Panc1 (cell line): ENCODE measurements around the gene MEX3A. TPM values are rescaled to one million over a fixed set of nuclear protein-coding genes. Genes with fewer than 3 reads are reported as not detected.

Source experiments
- ATAC-seq: fragments of 200-7000 bp; cut with Tn5 transposase; 2 replicates; pipeline ENCODE4 v1.9.1; 2020; ENCODE audit warnings: mild to moderate bottlenecking, moderate library complexity
- BruUV-seq: library from RNA; stranded (reverse); fragments of 400-500 nt; replicated peaks from 2 replicates; lab custom pipeline; 2021; lab: Mats Ljungman, UMichigan
- CTCF ChIA-PET: fragments of 300-600 bp; sonication (Branson Sonifier 250); formaldehyde crosslinking; loops from one replicate; lab custom pipeline; 2022; ENCODE audit warnings: antibody characterized with exemption; lab: Charles Lee
- POLR2A ChIA-PET: fragments of 300-600 bp; sonication (Branson Sonifier 250); formaldehyde crosslinking; loops from one replicate; lab custom pipeline; 2022; ENCODE audit warnings: antibody characterized with exemption; lab: Charles Lee
- DNase-seq: peaks from one replicate; pipeline ENCODE4 v3.0.0-alpha.2; 2010; ENCODE audit warnings: low read depth, low spot score
- H3K27ac ChIP-seq: 2 replicates; pipeline ENCODE4 v1.5.1; 2011; ENCODE audit warnings: mild to moderate bottlenecking, low read length, inconsistent platforms
- H3K27me3 ChIP-seq: fragments of 200-500 bp; sonication (Bioruptor generic); 2 replicates; pipeline ENCODE4 v1.6.0; 2014; ENCODE audit warnings: low read length, inconsistent platforms; ENCODE audit not compliant: control insufficient read depth, insufficient read depth
- H3K36me3 ChIP-seq: fragments of 200-500 bp; sonication (Bioruptor generic); 2 replicates; pipeline ENCODE4 v1.5.1; 2014; ENCODE audit warnings: inconsistent platforms, mild to moderate bottlenecking, low read length, moderate library complexity; ENCODE audit not compliant: control insufficient read depth, insufficient read depth
- H3K4me1 ChIP-seq: 2 replicates; pipeline ENCODE4 v1.5.1; 2011; ENCODE audit warnings: inconsistent platforms, mild to moderate bottlenecking, low read length, moderate library complexity; ENCODE audit not compliant: control insufficient read depth, insufficient read depth
- H3K4me3 ChIP-seq, 2 experiments: 2 replicates each; pipeline ENCODE4 v1.5.1; 2011 to 2012; ENCODE audit warnings: low read depth in 2 of 2, low read length in 2 of 2, mild to moderate bottlenecking in 2 of 2, inconsistent platforms in 1 of 2, moderate library complexity in 1 of 2
- H3K9me3 ChIP-seq: fragments of 200-500 bp; sonication (Bioruptor generic); 2 replicates; pipeline ENCODE4 v1.5.1; 2014; ENCODE audit warnings: low read depth, mild to moderate bottlenecking, inconsistent platforms, low read length, moderate library complexity; ENCODE audit not compliant: control insufficient read depth, insufficient read depth
- POLR2AphosphoS5 ChIP-seq: IDR thresholded peaks from 2 replicates; pipeline ENCODE4 v1.6.1; 2012; ENCODE audit warnings: mild to moderate bottlenecking, low read depth, low read length, moderate library complexity
- SIN3A ChIP-seq: IDR thresholded peaks from 2 replicates; pipeline ENCODE4 v1.6.1; 2012; ENCODE audit warnings: low read depth, mild to moderate bottlenecking, low read length, moderate library complexity, borderline replicate concordance; ENCODE audit not compliant: insufficient read depth
- TCF7L2 ChIP-seq: IDR thresholded peaks from 2 replicates; pipeline ENCODE4 v1.6.1; 2011; ENCODE audit warnings: mild to moderate bottlenecking, low read depth, low read length, inconsistent platforms
- in situ Hi-C: cut with HindIII; loops from 2 replicates; pipeline ENCODE4 v1.10.0; 2016; ENCODE audit warnings: low sequenced_read_pairs, low pct_unique_long_range_greater_than_20kb
- intact Hi-C: fragments of 100-400 bp; cut with micrococcal nuclease; formaldehyde crosslinking; loops from one replicate; pipeline ENCODE4 v1.10.0; 2022; ENCODE audit not compliant: unreplicated experiment
- total RNA-seq: library from RNA; stranded (reverse); gene quantifications from one replicate; pipeline ENCODE4 v1.2.1, GENCODE V29; 2021; ENCODE audit not compliant: unreplicated experiment
- TF ChIP-seq, protein P1 (sequence below), 2 experiments: IDR thresholded peaks; 2 replicates each; pipeline ENCODE4 v1.6.1; 2011 to 2012; ENCODE audit warnings: low read depth in 2 of 2, control low read depth in 1 of 2, low read length in 1 of 2, mild to moderate bottlenecking in 1 of 2, moderate library complexity in 1 of 2; ENCODE audit not compliant: insufficient read depth in 1 of 2
- TF ChIP-seq, protein P2 (sequence below): fragments of 450-650 bp; IDR thresholded peaks from 2 replicates; pipeline ENCODE4 v1.5.1; 2017; ENCODE audit warnings: mild to moderate bottlenecking

Gene MEX3A
- total RNA-seq, 1 experiment from 2014 or later: 15.8 TPM

DNA sequence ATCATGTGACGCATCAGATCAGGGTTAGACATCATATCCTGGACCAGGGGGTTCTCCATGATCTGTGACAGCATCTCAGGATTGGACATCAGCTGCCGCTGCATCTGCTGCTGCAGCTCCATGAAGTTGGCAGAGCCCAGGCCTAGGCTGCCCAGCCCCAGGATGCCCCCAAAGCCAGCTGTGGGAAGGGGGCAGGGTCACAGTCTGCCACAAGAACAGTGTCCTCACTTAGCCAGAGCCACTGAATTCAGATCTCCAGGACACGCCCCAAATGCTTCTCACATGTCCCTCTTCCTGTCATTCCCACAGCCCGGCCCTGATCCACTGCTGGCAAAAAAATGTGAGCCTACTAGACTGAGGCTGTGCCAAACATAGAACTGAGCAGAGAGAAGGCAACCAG is 31.9 kb downstream of the MEX3A start:
- in situ Hi-C loops (no loop called here), intact Hi-C loops (no loop called here)
- H3K4me3 ChIP-seq: no peak overlapping the region
- H3K36me3 ChIP-seq: peaks cover 3% of the 10 kb centered on the region
- no peak for DNase-seq
- no peaks in the 10 kb centered on the region for H3K27me3 ChIP-seq
- TF ChIP-seq SIN3A (no peak), TCF7L2 (no peak), POLR2AphosphoS5 (no peak)
- TF ChIP-seq, protein P1, sequence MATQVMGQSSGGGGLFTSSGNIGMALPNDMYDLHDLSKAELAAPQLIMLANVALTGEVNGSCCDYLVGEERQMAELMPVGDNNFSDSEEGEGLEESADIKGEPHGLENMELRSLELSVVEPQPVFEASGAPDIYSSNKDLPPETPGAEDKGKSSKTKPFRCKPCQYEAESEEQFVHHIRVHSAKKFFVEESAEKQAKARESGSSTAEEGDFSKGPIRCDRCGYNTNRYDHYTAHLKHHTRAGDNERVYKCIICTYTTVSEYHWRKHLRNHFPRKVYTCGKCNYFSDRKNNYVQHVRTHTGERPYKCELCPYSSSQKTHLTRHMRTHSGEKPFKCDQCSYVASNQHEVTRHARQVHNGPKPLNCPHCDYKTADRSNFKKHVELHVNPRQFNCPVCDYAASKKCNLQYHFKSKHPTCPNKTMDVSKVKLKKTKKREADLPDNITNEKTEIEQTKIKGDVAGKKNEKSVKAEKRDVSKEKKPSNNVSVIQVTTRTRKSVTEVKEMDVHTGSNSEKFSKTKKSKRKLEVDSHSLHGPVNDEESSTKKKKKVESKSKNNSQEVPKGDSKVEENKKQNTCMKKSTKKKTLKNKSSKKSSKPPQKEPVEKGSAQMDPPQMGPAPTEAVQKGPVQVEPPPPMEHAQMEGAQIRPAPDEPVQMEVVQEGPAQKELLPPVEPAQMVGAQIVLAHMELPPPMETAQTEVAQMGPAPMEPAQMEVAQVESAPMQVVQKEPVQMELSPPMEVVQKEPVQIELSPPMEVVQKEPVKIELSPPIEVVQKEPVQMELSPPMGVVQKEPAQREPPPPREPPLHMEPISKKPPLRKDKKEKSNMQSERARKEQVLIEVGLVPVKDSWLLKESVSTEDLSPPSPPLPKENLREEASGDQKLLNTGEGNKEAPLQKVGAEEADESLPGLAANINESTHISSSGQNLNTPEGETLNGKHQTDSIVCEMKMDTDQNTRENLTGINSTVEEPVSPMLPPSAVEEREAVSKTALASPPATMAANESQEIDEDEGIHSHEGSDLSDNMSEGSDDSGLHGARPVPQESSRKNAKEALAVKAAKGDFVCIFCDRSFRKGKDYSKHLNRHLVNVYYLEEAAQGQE (IDR thresholded peaks at IDR 0.05; ENCODE audit: insufficient read depth in 1 of 2, low read depth in 2 of 2, low read length in 1 of 2): no peak
- TF ChIP-seq, protein P2, sequence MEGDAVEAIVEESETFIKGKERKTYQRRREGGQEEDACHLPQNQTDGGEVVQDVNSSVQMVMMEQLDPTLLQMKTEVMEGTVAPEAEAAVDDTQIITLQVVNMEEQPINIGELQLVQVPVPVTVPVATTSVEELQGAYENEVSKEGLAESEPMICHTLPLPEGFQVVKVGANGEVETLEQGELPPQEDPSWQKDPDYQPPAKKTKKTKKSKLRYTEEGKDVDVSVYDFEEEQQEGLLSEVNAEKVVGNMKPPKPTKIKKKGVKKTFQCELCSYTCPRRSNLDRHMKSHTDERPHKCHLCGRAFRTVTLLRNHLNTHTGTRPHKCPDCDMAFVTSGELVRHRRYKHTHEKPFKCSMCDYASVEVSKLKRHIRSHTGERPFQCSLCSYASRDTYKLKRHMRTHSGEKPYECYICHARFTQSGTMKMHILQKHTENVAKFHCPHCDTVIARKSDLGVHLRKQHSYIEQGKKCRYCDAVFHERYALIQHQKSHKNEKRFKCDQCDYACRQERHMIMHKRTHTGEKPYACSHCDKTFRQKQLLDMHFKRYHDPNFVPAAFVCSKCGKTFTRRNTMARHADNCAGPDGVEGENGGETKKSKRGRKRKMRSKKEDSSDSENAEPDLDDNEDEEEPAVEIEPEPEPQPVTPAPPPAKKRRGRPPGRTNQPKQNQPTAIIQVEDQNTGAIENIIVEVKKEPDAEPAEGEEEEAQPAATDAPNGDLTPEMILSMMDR: no peak
- ChIA-PET CTCF (no interaction called here), POLR2A (no interaction called here)
- peaks cover 3% of the 10 kb centered on the region; the same call in 1 of the 2 replicates for H3K4me1 ChIP-seq
- no peak for ATAC-seq
- no peaks in the 10 kb centered on the region for H3K9me3 ChIP-seq
- H3K27ac ChIP-seq: no peak overlapping the region
- BruUV-seq: no TSS peak

DNA sequence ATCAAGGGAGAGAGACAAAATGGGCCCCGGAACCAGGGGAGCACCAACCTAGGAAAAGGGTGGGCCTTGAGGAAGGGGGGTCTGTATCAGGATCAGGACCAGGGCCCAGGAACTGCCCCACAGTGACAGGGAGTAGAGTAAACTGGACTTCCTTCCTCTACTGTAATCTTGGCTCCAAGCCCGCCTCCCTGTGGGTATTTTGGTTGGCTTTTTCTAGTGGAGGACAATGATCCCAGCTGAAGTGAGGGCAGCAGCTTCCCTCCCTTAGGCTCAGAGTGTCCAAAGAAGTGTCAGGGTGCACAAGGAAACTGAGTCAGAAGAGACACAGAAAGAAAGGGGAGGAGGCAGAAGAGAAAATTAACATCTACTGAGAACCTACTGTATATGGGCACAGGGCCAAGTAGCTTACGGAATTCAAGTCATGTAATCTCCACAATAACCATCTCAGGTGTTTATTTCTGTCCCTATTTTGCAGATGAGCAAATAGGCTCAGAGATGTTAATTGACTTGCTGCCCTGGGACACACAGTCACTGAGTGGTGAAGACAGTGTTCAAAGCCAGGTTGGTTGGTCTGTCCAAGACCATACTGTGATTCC is 33.5 kb downstream of the MEX3A start:
- Histone ChIP-seq H3K27me3 (no peaks in the 10 kb centered on the region), H3K36me3 (peaks cover 6% of the 10 kb centered on the region), H3K9me3 (no peaks in the 10 kb centered on the region), H3K27ac (no peak overlapping the region), H3K4me3 (no peak overlapping the region), H3K4me1 (peaks cover 3% of the 10 kb centered on the region; the same call in 1 of the 2 replicates)
- ATAC-seq (no peak), DNase-seq (no peak)
- ChIA-PET POLR2A (no interaction called here), CTCF (no interaction called here)
- no TSS peak for BruUV-seq
- in situ Hi-C loops (no loop called here), intact Hi-C loops (no loop called here)
- no peak for TF ChIP-seq SIN3A
- TF ChIP-seq, protein P1 (IDR thresholded peaks at IDR 0.05; ENCODE audit: insufficient read depth in 1 of 2, low read depth in 2 of 2, low read length in 1 of 2): no peak
- TF ChIP-seq, protein P2: no peak
